G401.6 (cell line): ENCODE results near the gene KCNS1.
"Not testable (repeated sequence)": the region's sequence is repeated elsewhere in the genome, so short reads cannot be mapped to it uniquely, and the experiment has no call there.

Experiments
- FAIRE-seq: peaks from 2 replicates; lab custom pipeline; 2012; peaks lifted over from hg19 to GRCh38; lab: Jason Lieb, UNC

The KCNS1 gene

GRCh38 chr20:45100563-45101245, at the start of gene KCNS1:
Gene KCNS1 (minus strand): TSS chr20:45101127. CDS start chr20:45099236, 1,891 bp downstream.
- no peak for FAIRE-seq

GRCh38 chr20:45149062-45149461, 48.1 kb upstream of the KCNS1 start:
- no peak for FAIRE-seq

- no peak for FAIRE-seq
These were observed 39.9 kb upstream of the KCNS1 start for GRCh38 chr20:45140836-45141235.

GRCh38 chr20:45139733-45140375, 38.9 kb upstream of the KCNS1 start:
- not testable (repeated sequence) for FAIRE-seq

GRCh38 chr20:45138561-45139300, 37.8 kb upstream of the KCNS1 start:
- FAIRE-seq, result no peak

GRCh38 chr20:45136911-45137310, 36.0 kb upstream of the KCNS1 start:
- FAIRE-seq, result no peak

GRCh38 chr20:45128099-45128498, 27.2 kb upstream of the KCNS1 start:
- no peak for FAIRE-seq

GRCh38 chr20:45124365-45124764, 23.4 kb upstream of the KCNS1 start, which contains the start of gene WFDC12:
Gene WFDC12 (minus strand): TSS chr20:45124465. CDS start chr20:45124447, 18 bp downstream.
- FAIRE-seq, result no peak

- FAIRE-seq, result no peak
These were observed 20.5 kb upstream of the KCNS1 start for GRCh38 chr20:45121388-45121787.

GRCh38 chr20:45119556-45120266, 18.8 kb upstream of the KCNS1 start:
- FAIRE-seq, result no peak

- FAIRE-seq, result no peak
These were observed 17.1 kb upstream of the KCNS1 start for GRCh38 chr20:45118028-45118427.

- FAIRE-seq, result no peak
These were observed 16.7 kb upstream of the KCNS1 start for GRCh38 chr20:45117581-45117980.

GRCh38 chr20:45115829-45116228, 14.9 kb upstream of the KCNS1 start:
- no peak for FAIRE-seq

- FAIRE-seq, result no peak
These were observed 14.5 kb upstream of the KCNS1 start for GRCh38 chr20:45115386-45115774.

- FAIRE-seq, result no peak
These were observed 13.8 kb upstream of the KCNS1 start, which contains the start of gene WFDC5 for GRCh38 chr20:45114465-45115385. Gene WFDC5 (minus strand): TSS chr20:45115174. CDS start chr20:45115083, 91 bp downstream.

GRCh38 chr20:45113865-45114264, 12.9 kb upstream of the KCNS1 start:
- FAIRE-seq, result no peak

- FAIRE-seq, result no peak
These were observed 11.8 kb upstream of the KCNS1 start for GRCh38 chr20:45112754-45113153.

- FAIRE-seq, result no peak
These were observed 11.0 kb upstream of the KCNS1 start for GRCh38 chr20:45111799-45112471.

GRCh38 chr20:45111285-45111684, 10.4 kb upstream of the KCNS1 start:
- no peak for FAIRE-seq

- FAIRE-seq, result no peak
These were observed 9.4 kb upstream of the KCNS1 start for GRCh38 chr20:45110301-45110700.

- no peak for FAIRE-seq
These were observed 8.7 kb upstream of the KCNS1 start for GRCh38 chr20:45109634-45110033.
